ENCODE results near the gene FFAR1.

GRCh38 chr19:35362261-35363000 is 14.7 kb downstream of the FFAR1 start:
- TF ChIP-seq CTCF (IDR thresholded peaks at IDR 0.05) (no peak), EP300 (IDR thresholded peaks at IDR 0.05) (no peak), POLR2A (IDR thresholded peaks at IDR 0.05) (no peak)

Measured in ovary (tissue), 3 donors.